ENCODE data around the gene RAET1G.
"Not testable (repeated sequence)": the region's sequence is repeated elsewhere in the genome, so short reads cannot be mapped to it uniquely, and the experiment has no call there.

RAET1G gene

GRCh38 chr6:149936743-149937142 lies 13.8 kb upstream of the RAET1G start:
- Histone ChIP-seq H3K27ac (no peak overlapping the region), H3K4me3 (no peak overlapping the region)

DNA sequence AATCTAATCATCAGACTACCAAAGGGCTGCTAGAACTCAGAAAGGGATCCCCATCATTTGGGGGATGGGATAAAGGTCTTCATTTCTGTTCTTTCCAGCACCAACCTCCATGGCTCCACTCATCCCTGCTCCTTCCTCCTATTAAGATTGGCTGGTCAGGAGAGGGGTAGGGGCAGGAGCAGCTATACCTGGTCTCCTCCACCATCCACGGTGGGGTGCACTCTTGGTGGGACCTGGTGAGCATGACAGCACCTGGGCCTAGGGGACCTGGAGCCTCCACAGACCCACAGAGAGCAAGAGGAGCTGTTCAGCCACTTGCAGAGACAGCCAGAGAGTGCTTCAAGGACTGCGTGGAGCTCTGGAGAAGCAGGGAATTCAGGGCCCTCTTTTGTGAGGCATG lies 12.7 kb upstream of the RAET1G start:
- no peak overlapping the region for H3K27ac ChIP-seq
- H3K4me3 ChIP-seq: no peak overlapping the region

DNA sequence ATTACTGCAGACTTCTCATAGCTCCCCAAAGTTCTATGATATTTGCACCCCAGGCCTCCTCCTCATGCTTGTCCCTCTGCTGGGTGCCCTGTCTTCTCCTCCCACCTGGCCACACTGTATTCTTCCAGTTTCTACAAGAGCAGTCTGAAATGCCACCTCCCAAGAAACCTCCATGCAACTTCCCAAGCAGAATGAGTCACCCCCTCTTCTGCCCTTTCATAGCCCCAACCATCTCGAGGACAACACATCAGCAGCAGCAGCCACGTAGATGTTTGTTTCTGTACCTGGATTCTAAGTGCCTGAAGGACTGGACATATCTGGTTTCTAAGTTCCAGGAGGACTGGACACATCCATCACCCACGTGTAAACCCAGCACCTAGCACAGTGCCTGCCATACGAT lies 12.3 kb upstream of the RAET1G start:
- Histone ChIP-seq H3K27ac (no peak overlapping the region), H3K4me3 (no peak overlapping the region)

DNA sequence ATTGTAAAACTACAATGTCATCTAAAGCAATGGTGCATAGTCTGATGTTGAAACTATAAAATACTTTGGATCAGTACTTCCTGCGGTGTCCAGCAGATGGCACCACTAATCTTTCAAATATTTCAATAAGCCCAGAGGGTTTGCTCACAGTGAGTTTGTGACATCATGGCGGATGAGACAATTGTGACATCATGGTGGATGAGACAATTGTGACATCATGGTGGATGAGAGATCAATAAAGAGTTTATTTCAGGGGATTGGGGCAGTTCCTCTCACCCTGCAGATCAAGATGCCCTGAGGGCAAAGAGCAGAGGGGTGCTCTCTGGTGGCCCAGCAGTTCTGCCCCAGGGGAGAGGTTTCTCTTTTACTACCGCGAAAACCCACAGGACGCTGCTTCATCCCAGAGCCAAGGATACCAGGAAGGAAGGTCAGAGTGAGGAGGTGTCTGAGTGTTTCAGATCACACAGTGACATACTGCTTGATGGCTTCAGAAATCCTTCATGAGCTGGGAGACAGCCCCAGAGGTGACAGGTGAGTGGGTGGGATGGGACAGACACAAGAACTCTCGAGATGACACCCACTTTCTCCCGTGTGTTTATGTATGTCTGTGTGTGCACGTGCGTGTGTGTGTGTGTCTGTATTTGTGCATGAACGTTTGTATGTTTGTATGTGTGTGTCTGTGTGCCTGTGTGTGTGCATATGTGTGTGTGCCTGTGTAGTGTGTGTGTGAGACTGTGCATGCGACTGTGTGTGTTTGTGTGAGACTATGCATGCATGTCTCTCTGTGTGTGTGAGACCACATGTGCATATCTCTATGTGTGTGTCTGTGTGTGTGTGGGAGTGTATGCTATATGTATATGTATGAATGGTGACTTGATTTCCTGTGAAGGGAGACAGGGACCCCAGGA lies 11.6 kb upstream of the RAET1G start:
- no peak overlapping the region for H3K27ac ChIP-seq
- H3K4me3 ChIP-seq: no peak overlapping the region

GRCh38 chr6:149933461-149933860 lies 10.5 kb upstream of the RAET1G start:
- Histone ChIP-seq H3K4me3 (no peak overlapping the region), H3K27ac (no peak overlapping the region)

- H3K4me3 ChIP-seq: no peak overlapping the region
- H3K27ac ChIP-seq: no peak overlapping the region
Observed at GRCh38 chr6:149933036-149933435, 10.1 kb upstream of the RAET1G start.

GRCh38 chr6:149931501-149931900 lies 8.6 kb upstream of the RAET1G start:
- Histone ChIP-seq H3K4me3 (no peak overlapping the region), H3K27ac (no peak overlapping the region)

- Histone ChIP-seq H3K27ac (no peak overlapping the region), H3K4me3 (no peak overlapping the region)
Observed at GRCh38 chr6:149929422-149929821, 6.5 kb upstream of the RAET1G start.

DNA sequence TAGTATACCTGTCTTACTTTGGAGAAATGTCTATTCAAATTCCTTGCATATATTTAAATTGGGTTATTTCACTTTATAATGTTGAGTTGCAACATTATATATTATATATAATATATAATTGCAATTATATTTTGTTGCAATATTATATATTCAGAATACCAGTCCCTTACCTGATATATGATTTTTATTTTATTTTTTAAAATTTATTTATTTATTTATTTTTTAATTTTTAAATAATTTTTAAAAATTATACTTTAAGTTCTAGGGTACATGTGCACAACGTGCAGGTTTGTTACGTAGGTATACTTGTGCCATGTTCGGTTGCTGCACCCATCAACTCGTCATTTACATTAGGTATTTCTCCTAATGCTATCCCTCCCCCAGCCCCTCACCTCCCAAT lies 4.1 kb upstream of the RAET1G start:
- H3K4me3 ChIP-seq, H3K27ac ChIP-seq: not testable (repeated sequence)

GRCh38 chr6:149925974-149926777 lies 3.3 kb upstream of the RAET1G start:
- peak overlapping the region; percentile 27 to 51 (median 40) for H3K4me3 ChIP-seq
- H3K27ac ChIP-seq: peak overlapping the region in 15 of 21 experiments; percentile 2 to 73 (median 56)

DNA sequence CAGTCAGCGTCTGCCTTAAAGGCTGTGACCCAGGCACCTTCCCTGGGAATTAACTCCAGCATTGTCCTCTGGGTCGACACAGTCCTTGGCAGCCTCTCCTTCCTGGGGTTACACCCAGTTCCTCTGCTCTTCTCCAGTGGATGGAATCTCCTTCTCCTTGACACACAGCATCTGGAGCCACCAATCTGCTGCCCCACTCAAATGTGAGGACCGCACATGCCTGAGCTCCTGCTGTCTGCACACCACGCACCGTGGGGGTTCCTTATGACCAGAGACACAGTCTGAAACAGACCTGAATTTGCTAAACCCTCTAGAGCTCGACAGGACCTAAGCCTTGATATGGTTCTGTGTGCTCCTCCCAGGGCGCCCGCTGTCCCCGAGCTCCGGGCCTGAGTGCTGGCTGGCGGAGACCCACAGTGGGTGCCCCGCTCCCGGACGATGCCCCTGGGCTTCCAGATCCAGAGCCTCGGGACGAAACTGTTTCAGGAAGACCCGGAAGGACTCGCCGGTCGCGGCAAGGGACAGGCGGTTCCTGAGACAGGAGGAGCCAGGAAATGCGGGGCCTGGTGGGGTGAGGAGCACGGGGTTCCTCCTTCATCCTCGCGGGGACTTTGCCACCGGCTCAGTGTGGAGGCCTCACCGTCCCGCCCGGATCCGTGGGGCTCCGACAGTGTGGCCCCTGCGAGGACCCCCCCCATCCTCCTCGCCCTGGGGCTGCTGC lies 2.5 kb upstream of the RAET1G start:
- Histone ChIP-seq H3K27ac (peak overlapping the region in 15 of 21 experiments; percentile 2 to 73 (median 56)), H3K4me3 (peak overlapping the region; percentile 27 to 51 (median 40))

GRCh38 chr6:149924933-149925252 lies 2.0 kb upstream of the RAET1G start:
- peak overlapping the region in 1 of 21 experiments; percentile 35 for H3K27ac ChIP-seq
- H3K4me3 ChIP-seq: no peak overlapping the region

GRCh38 chr6:149924206-149924932 lies 1.4 kb upstream of the RAET1G start:
- no peak overlapping the region for H3K27ac ChIP-seq

GRCh38 chr6:149923327-149923986 lies 536 bp upstream of the RAET1G start:
- peak overlapping the region; percentile 27 to 42 (median 39) for H3K4me3 ChIP-seq
- no peak overlapping the region for H3K27ac ChIP-seq

More at GRCh38 chr6:149924206-149924932, 1.4 kb upstream of the RAET1G start:
- H3K4me3 ChIP-seq: no peak overlapping the region

- peak overlapping the region in 3 of 7 experiments; percentile 39 to 42 (median 40) for H3K4me3 ChIP-seq
- not testable (repeated sequence) for H3K27ac ChIP-seq
Observed at GRCh38 chr6:149922091-149922490, 830 bp downstream of the RAET1G start.

GRCh38 chr6:149921361-149921760 lies 1.6 kb downstream of the RAET1G start:
- Histone ChIP-seq H3K4me3 (no peak overlapping the region), H3K27ac (no peak overlapping the region)

DNA sequence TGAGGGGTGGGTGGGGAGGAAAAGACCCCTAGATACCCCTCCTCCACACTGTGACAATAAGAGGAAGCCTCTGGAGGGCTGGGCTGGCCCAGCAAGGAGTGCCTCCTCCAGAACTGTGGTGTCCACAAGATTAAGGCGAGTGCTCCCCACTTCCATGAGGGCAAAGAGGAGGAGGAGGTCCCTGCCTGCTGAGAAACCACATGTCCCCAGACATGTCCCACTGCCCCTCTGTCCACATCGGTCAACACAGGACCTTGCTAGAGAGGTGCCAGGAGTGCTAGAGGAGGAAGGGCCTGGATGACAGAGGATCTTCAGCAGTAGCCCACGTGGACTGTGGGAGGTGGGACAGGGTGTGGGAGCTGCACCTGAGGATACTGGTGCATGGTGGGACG lies 3.1 kb downstream of the RAET1G start:
- Histone ChIP-seq H3K27ac (no peak overlapping the region), H3K4me3 (no peak overlapping the region)

GRCh38 chr6:149919126-149919833 lies 3.6 kb downstream of the RAET1G start:
- not testable (repeated sequence) for H3K4me3 ChIP-seq, H3K27ac ChIP-seq
